IPS-18a (cell line): ENCODE data around the gene MICALL1.

Source experiments
- H3K27ac ChIP-seq: one replicate; pipeline ENCODE4 v1.5.1; 2013; ENCODE audit warnings: low read length
- H3K27me3 ChIP-seq: one replicate; pipeline ENCODE4 v1.6.1; 2013; ENCODE audit warnings: mild to moderate bottlenecking, low read length; ENCODE audit not compliant: control insufficient read depth, insufficient read depth
- H3K36me3 ChIP-seq: one replicate; pipeline ENCODE4 v1.6.1; 2013; ENCODE audit warnings: low read depth, low read length; ENCODE audit not compliant: control insufficient read depth
- H3K4me1 ChIP-seq: one replicate; pipeline ENCODE4 v1.6.1; 2013; ENCODE audit warnings: low read depth, low read length; ENCODE audit not compliant: control insufficient read depth
- H3K4me3 ChIP-seq: one replicate; pipeline ENCODE4 v1.5.1; 2013; ENCODE audit warnings: low read length
- H3K9ac ChIP-seq: one replicate; pipeline ENCODE4 v1.6.1; 2013; ENCODE audit warnings: mild to moderate bottlenecking, low read length, moderate library complexity
- H3K9me3 ChIP-seq: one replicate; pipeline ENCODE4 v1.6.1; 2013; ENCODE audit warnings: low read depth, low read length; ENCODE audit not compliant: control insufficient read depth

Gene MICALL1

GRCh38 chr22:37910890-37911672 is 5.0 kb downstream of the MICALL1 start:
- H3K36me3 ChIP-seq, result peaks cover 5% of the 10 kb centered on the region
- H3K4me3 ChIP-seq, result no peak overlapping the region
- H3K27ac ChIP-seq, result no peak overlapping the region
- no peaks in the 10 kb centered on the region for H3K4me1 ChIP-seq
- no peaks in the 10 kb centered on the region for H3K27me3 ChIP-seq
- H3K9me3 ChIP-seq, result no peaks in the 10 kb centered on the region
- H3K9ac ChIP-seq, result no peak overlapping the region

- Histone ChIP-seq H3K27ac (no peak overlapping the region), H3K36me3 (peaks cover 9% of the 10 kb centered on the region)
Observed at GRCh38 chr22:37911697-37912096, 5.6 kb downstream of the MICALL1 start.

GRCh38 chr22:37912171-37912570 is 6.1 kb downstream of the MICALL1 start:
- no peak overlapping the region for H3K4me3 ChIP-seq
- H3K27ac ChIP-seq, result no peak overlapping the region
- no peak overlapping the region for H3K9ac ChIP-seq
- no peaks in the 10 kb centered on the region for H3K4me1 ChIP-seq
- no peaks in the 10 kb centered on the region for H3K27me3 ChIP-seq
- H3K9me3 ChIP-seq, result no peaks in the 10 kb centered on the region
- H3K36me3 ChIP-seq, result peaks cover 9% of the 10 kb centered on the region

More at GRCh38 chr22:37911697-37912096, 5.6 kb downstream of the MICALL1 start:
- Histone ChIP-seq H3K9me3 (no peaks in the 10 kb centered on the region), H3K4me3 (no peak overlapping the region), H3K4me1 (no peaks in the 10 kb centered on the region), H3K9ac (no peak overlapping the region), H3K27me3 (no peaks in the 10 kb centered on the region)

GRCh38 chr22:37913233-37913721 is 7.2 kb downstream of the MICALL1 start:
- Histone ChIP-seq H3K36me3 (peaks cover 12% of the 10 kb centered on the region), H3K9ac (no peak overlapping the region), H3K9me3 (no peaks in the 10 kb centered on the region)

GRCh38 chr22:37916311-37916710 is 10.2 kb downstream of the MICALL1 start:
- H3K27ac ChIP-seq, result no peak overlapping the region
- H3K4me1 ChIP-seq, result no peaks in the 10 kb centered on the region
- no peaks in the 10 kb centered on the region for H3K9me3 ChIP-seq
- no peak overlapping the region for H3K9ac ChIP-seq
- peaks cover 20% of the 10 kb centered on the region for H3K36me3 ChIP-seq
- no peak overlapping the region for H3K4me3 ChIP-seq
- no peaks in the 10 kb centered on the region for H3K27me3 ChIP-seq

More at GRCh38 chr22:37913233-37913721, 7.2 kb downstream of the MICALL1 start:
- Histone ChIP-seq H3K4me1 (no peaks in the 10 kb centered on the region), H3K27me3 (no peaks in the 10 kb centered on the region), H3K4me3 (no peak overlapping the region), H3K27ac (no peak overlapping the region)

GRCh38 chr22:37917874-37918548 is 11.9 kb downstream of the MICALL1 start:
- Histone ChIP-seq H3K4me3 (no peak overlapping the region), H3K27ac (no peak overlapping the region), H3K36me3 (peaks cover 20% of the 10 kb centered on the region)

GRCh38 chr22:37918580-37919270 is 12.6 kb downstream of the MICALL1 start:
- Histone ChIP-seq H3K9ac (no peak overlapping the region), H3K4me1 (no peaks in the 10 kb centered on the region), H3K36me3 (peaks cover 16% of the 10 kb centered on the region)

More at GRCh38 chr22:37917874-37918548, 11.9 kb downstream of the MICALL1 start:
- no peaks in the 10 kb centered on the region for H3K9me3 ChIP-seq
- no peaks in the 10 kb centered on the region for H3K27me3 ChIP-seq
- H3K9ac ChIP-seq, result no peak overlapping the region
- H3K4me1 ChIP-seq, result no peaks in the 10 kb centered on the region

GRCh38 chr22:37920126-37920525 is 14.0 kb downstream of the MICALL1 start:
- Histone ChIP-seq H3K9ac (no peak overlapping the region), H3K4me1 (no peaks in the 10 kb centered on the region), H3K27ac (no peak overlapping the region), H3K36me3 (peaks cover 16% of the 10 kb centered on the region), H3K27me3 (no peaks in the 10 kb centered on the region), H3K9me3 (no peaks in the 10 kb centered on the region), H3K4me3 (no peak overlapping the region)

More at GRCh38 chr22:37918580-37919270, 12.6 kb downstream of the MICALL1 start:
- Histone ChIP-seq H3K27me3 (no peaks in the 10 kb centered on the region), H3K4me3 (no peak overlapping the region), H3K27ac (no peak overlapping the region), H3K9me3 (no peaks in the 10 kb centered on the region)

- Histone ChIP-seq H3K9me3 (no peaks in the 10 kb centered on the region), H3K36me3 (peaks cover 22% of the 10 kb centered on the region)
Observed at GRCh38 chr22:37922191-37922590, 16.1 kb downstream of the MICALL1 start.

GRCh38 chr22:37923927-37924326 is 17.8 kb downstream of the MICALL1 start:
- no peak overlapping the region for H3K4me3 ChIP-seq
- no peaks in the 10 kb centered on the region for H3K9me3 ChIP-seq
- H3K27ac ChIP-seq, result no peak overlapping the region
- no peak overlapping the region for H3K9ac ChIP-seq
- peaks cover 19% of the 10 kb centered on the region for H3K36me3 ChIP-seq
- no peaks in the 10 kb centered on the region for H3K4me1 ChIP-seq
- no peaks in the 10 kb centered on the region for H3K27me3 ChIP-seq

More at GRCh38 chr22:37922191-37922590, 16.1 kb downstream of the MICALL1 start:
- no peak overlapping the region for H3K4me3 ChIP-seq
- no peak overlapping the region for H3K27ac ChIP-seq
- H3K9ac ChIP-seq, result no peak overlapping the region
- H3K27me3 ChIP-seq, result no peaks in the 10 kb centered on the region
- no peaks in the 10 kb centered on the region for H3K4me1 ChIP-seq

- H3K36me3 ChIP-seq, result peaks cover 15% of the 10 kb centered on the region
- H3K9ac ChIP-seq, result no peak overlapping the region
- H3K27me3 ChIP-seq, result no peaks in the 10 kb centered on the region
Observed at GRCh38 chr22:37924386-37925065, 18.4 kb downstream of the MICALL1 start.

More at GRCh38 chr22:37924386-37925065, 18.4 kb downstream of the MICALL1 start:
- H3K9me3 ChIP-seq, result no peaks in the 10 kb centered on the region
- no peak overlapping the region for H3K4me3 ChIP-seq
- H3K4me1 ChIP-seq, result no peaks in the 10 kb centered on the region
- H3K27ac ChIP-seq, result no peak overlapping the region
